Stimulated activated naive CD4-positive, alpha-beta T cell treated with Interleukin-2 at 50 U/mL for 16 hours (primary cell): ENCODE results near the gene TAS2R41.

Source experiments
- DNase-seq: peaks from one replicate; lab custom pipeline; 2025; lab: John Stamatoyannopoulos, UW

Gene TAS2R41

GRCh38 chr7:143477501-143478150 is at the start of gene TAS2R41:
Gene TAS2R41 (plus strand): TSS chr7:143477873. CDS start chr7:143477873, 0 bp downstream.
- DNase-seq: no peak

GRCh38 chr7:143429770-143430698 is 47.6 kb upstream of the TAS2R41 start:
- DNase-seq: no peak

- DNase-seq: no peak
These were observed 46.6 kb upstream of the TAS2R41 start for GRCh38 chr7:143431109-143431508.

GRCh38 chr7:143433759-143434158 is 43.9 kb upstream of the TAS2R41 start:
- DNase-seq: no peak

GRCh38 chr7:143434660-143435059 is 43.0 kb upstream of the TAS2R41 start:
- DNase-seq: no peak

GRCh38 chr7:143435266-143435665 is 42.4 kb upstream of the TAS2R41 start:
- DNase-seq: no peak

- no peak for DNase-seq
These were observed 41.2 kb upstream of the TAS2R41 start for GRCh38 chr7:143436325-143436946.

- DNase-seq: no peak
These were observed 40.1 kb upstream of the TAS2R41 start for GRCh38 chr7:143437578-143437977.

- DNase-seq: no peak
These were observed 37.8 kb upstream of the TAS2R41 start for GRCh38 chr7:143439866-143440265.

GRCh38 chr7:143443153-143443552 is 34.5 kb upstream of the TAS2R41 start, which contains the start of gene TAS2R60:
Gene TAS2R60 (plus strand): TSS chr7:143443453. CDS start chr7:143443453, 0 bp downstream.
- no peak for DNase-seq

- DNase-seq: no peak
These were observed 33.5 kb upstream of the TAS2R41 start for GRCh38 chr7:143444063-143444782.

GRCh38 chr7:143444785-143445184 is 32.9 kb upstream of the TAS2R41 start:
- no peak for DNase-seq

- DNase-seq: no peak
These were observed 30.2 kb upstream of the TAS2R41 start for GRCh38 chr7:143447466-143447865.

GRCh38 chr7:143448429-143448828 is 29.2 kb upstream of the TAS2R41 start:
- no peak for DNase-seq

GRCh38 chr7:143449793-143450192 is 27.9 kb upstream of the TAS2R41 start:
- DNase-seq: no peak

- DNase-seq: no peak
These were observed 26.6 kb upstream of the TAS2R41 start for GRCh38 chr7:143451122-143451521.

- no peak for DNase-seq
These were observed 25.9 kb upstream of the TAS2R41 start for GRCh38 chr7:143451746-143452145.

- DNase-seq: no peak
These were observed 25.2 kb upstream of the TAS2R41 start for GRCh38 chr7:143452495-143452894.

- no peak for DNase-seq
These were observed 23.5 kb upstream of the TAS2R41 start for GRCh38 chr7:143454091-143454680.

GRCh38 chr7:143455491-143455890 is 22.2 kb upstream of the TAS2R41 start:
- DNase-seq: no peak

- DNase-seq: no peak
These were observed 21.7 kb upstream of the TAS2R41 start for GRCh38 chr7:143455942-143456341.
